Measurements from ENCODE around the gene LARP4B. TPM values are rescaled to one million over a fixed set of nuclear protein-coding genes. Genes with fewer than 3 reads are reported as not detected.

The LARP4B gene
- total RNA-seq, 2 experiments from 2014 or later = 101 to 104 TPM

DNA sequence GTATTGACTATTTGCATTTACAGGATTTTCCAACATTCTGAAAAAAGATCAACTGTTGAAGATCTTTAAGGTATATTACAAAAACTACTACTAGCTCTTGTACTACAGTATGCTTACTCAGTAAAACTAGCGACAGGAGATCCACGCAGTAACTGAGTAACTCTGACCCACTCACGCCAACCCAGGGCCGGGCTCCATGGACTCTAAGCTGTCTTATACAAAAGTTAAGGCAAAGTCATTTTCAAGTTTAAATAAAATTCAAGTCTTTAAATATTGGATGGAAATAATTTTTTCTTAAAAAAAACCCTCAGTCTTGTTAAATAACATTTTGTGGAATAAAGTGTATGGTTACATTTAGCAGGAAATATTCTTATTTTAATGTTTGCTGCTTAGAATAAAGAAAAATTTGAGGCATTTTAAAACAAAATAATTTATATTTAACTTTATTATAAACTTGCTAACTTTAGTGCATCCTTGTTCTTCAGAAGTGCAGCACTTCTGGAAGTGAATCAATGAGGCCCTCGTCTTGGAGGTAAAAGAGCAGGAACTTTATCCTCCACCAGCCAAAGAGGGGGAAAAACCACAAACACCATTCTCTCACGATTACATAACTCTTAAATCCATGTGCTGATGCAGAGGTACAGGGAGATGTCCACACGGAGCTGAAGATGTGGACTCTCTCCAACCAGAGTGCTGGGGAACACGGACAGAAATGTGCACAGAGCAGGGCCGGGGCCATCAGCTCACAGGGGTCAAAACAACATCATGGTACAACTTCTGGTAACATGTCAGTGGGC lies 119.9 kb downstream of the LARP4B start:
- DNase-seq = no peak
- TF ChIP-seq, protein P1, sequence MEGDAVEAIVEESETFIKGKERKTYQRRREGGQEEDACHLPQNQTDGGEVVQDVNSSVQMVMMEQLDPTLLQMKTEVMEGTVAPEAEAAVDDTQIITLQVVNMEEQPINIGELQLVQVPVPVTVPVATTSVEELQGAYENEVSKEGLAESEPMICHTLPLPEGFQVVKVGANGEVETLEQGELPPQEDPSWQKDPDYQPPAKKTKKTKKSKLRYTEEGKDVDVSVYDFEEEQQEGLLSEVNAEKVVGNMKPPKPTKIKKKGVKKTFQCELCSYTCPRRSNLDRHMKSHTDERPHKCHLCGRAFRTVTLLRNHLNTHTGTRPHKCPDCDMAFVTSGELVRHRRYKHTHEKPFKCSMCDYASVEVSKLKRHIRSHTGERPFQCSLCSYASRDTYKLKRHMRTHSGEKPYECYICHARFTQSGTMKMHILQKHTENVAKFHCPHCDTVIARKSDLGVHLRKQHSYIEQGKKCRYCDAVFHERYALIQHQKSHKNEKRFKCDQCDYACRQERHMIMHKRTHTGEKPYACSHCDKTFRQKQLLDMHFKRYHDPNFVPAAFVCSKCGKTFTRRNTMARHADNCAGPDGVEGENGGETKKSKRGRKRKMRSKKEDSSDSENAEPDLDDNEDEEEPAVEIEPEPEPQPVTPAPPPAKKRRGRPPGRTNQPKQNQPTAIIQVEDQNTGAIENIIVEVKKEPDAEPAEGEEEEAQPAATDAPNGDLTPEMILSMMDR (IDR thresholded peaks at IDR 0.05) = no peak
- peaks cover 45% of the 10 kb centered on the region for H3K36me3 Mint-ChIP-seq (ENCODE audit: low read depth)
- no peak overlapping the region for H3K27ac Mint-ChIP-seq
- H3K27me3 Mint-ChIP-seq = no peaks in the 10 kb centered on the region
- H3K9me3 Mint-ChIP-seq = no peaks in the 10 kb centered on the region
- CTCF ChIA-PET = no interaction called here
- intact Hi-C loops (cut with micrococcal nuclease) = no loop called here
- no peak overlapping the region for H3K4me3 Mint-ChIP-seq
- ATAC-seq = no peak
- no peaks in the 10 kb centered on the region for H3K4me1 Mint-ChIP-seq (ENCODE audit: low read depth)
- POLR2A ChIA-PET = no interaction called here

DNA sequence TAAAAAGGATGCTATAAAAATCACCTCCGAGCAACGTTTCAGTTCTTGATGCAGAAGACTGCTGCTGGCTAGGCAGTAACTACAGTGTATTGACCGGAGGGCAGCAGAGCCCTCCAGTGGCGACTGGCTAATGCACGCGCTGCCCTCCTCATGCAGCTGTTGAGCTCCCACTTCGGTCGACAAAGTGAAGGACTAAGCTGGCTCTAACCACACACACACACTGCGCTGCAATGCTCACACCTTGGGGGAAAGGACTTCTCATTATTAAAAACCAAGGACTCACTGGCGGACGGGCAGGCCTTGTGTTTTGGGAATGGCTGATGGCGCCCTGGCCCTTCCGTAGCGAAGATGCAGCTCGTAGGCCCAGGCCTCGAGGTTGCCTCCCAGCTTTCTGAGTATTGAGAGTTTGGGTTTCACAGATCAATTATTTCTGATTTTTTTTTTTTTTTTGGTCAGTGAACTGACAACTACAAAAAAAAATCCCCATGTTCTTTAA lies 121.1 kb downstream of the LARP4B start:
- DNase-seq (no peak), ATAC-seq (no peak)
- H3K27me3 Mint-ChIP-seq = no peaks in the 10 kb centered on the region
- intact Hi-C loops (cut with micrococcal nuclease) = no loop called here
- H3K9me3 Mint-ChIP-seq = no peaks in the 10 kb centered on the region
- ChIA-PET POLR2A (no interaction called here), CTCF (no interaction called here)
- no peak overlapping the region for H3K4me3 Mint-ChIP-seq
- TF ChIP-seq, protein P1 (IDR thresholded peaks at IDR 0.05) = no peak
- H3K27ac Mint-ChIP-seq = no peak overlapping the region
- H3K36me3 Mint-ChIP-seq (ENCODE audit: low read depth) = peaks cover 45% of the 10 kb centered on the region
- H3K4me1 Mint-ChIP-seq (ENCODE audit: low read depth) = no peaks in the 10 kb centered on the region

DNA sequence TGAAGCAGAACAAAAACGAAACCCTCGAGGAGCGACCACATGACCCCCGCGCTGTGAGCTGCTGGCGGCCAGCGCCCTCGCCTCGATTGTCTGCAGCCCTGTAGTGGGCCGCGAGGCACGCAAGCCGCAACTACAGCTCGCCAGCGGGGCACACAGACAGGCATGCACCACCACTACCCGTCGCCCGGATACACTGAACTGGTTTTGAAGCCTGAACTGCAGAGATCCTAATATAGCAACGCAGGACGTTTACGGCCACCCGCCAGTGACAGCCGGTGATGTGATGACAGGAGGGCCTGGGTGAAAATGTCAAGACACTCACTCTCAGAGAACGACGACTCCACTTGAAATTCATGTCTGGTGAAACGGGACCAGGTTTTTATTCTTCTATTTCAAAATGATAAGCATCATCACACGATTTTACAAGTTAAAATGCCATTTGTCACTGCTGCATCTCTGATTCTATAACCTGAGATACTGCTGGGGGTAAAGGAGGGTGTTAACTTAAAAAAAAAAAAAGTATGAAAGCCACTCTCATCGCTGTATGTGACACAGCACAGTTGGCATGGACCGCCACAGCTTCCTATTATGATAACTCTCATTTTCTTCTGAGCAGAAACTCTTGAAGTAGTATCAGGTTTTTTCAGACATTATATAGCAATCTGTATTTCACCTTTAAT lies 121.7 kb downstream of the LARP4B start:
- TF ChIP-seq, protein P1 (IDR thresholded peaks at IDR 0.05) = no peak
- Mint-ChIP-seq H3K4me1 (ENCODE audit: low read depth) (peaks cover 1% of the 10 kb centered on the region), H3K4me3 (no peak overlapping the region), H3K36me3 (ENCODE audit: low read depth) (peaks cover 40% of the 10 kb centered on the region), H3K27ac (no peak overlapping the region), H3K27me3 (no peaks in the 10 kb centered on the region), H3K9me3 (no peaks in the 10 kb centered on the region)
- intact Hi-C loops (cut with micrococcal nuclease) = no loop called here
- DNase-seq (no peak), ATAC-seq (no peak)
- CTCF ChIA-PET = no interaction called here
- POLR2A ChIA-PET = no interaction called here

DNA sequence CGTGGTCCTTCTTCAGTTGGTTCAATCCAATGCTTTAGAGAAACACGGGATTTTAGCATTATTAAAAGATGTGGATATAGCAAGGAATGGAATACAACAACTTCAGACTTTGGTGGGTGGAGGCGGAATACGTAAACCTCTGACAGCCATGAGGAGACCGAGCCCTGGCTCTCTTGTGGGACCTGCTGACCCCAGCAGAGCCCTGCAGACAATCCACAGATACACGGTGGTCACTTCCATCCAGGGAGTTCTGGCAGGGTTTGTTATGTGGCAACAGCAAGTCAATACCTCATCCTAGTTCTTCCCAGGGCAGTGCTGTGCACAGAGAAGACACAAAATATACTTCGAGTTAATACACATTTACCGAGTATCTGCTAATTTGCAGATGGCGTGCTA lies 123.5 kb downstream of the LARP4B start:
- no peak overlapping the region for H3K27ac Mint-ChIP-seq

More for the DNA sequence above, 123.5 kb downstream of the LARP4B start:
- Mint-ChIP-seq H3K4me1 (ENCODE audit: low read depth) (peaks cover 6% of the 10 kb centered on the region), H3K36me3 (ENCODE audit: low read depth) (peaks cover 29% of the 10 kb centered on the region), H3K9me3 (no peaks in the 10 kb centered on the region), H3K27me3 (no peaks in the 10 kb centered on the region), H3K4me3 (no peak overlapping the region)
- POLR2A ChIA-PET = no interaction called here
- DNase-seq = no peak
- no peak for ATAC-seq
- TF ChIP-seq, protein P1 (IDR thresholded peaks at IDR 0.05) = no peak
- CTCF ChIA-PET = no interaction called here
- intact Hi-C loops (cut with micrococcal nuclease) = no loop called here

All from activated CD8-positive, alpha-beta T cell treated with anti-CD3 and anti-CD28 coated beads for 36 hours (primary cell).